GM21528 (cell line): ENCODE data around the gene CRACR2B.

Experiments
- ATAC-seq: cut with Tn5 transposase; IDR thresholded peaks from one replicate; pipeline ENCODE4 v1.9.1; 2021; ENCODE audit warnings: mild to moderate bottlenecking, moderate library complexity; ENCODE audit not compliant: unreplicated experiment, low FRiP score

The CRACR2B gene

DNA sequence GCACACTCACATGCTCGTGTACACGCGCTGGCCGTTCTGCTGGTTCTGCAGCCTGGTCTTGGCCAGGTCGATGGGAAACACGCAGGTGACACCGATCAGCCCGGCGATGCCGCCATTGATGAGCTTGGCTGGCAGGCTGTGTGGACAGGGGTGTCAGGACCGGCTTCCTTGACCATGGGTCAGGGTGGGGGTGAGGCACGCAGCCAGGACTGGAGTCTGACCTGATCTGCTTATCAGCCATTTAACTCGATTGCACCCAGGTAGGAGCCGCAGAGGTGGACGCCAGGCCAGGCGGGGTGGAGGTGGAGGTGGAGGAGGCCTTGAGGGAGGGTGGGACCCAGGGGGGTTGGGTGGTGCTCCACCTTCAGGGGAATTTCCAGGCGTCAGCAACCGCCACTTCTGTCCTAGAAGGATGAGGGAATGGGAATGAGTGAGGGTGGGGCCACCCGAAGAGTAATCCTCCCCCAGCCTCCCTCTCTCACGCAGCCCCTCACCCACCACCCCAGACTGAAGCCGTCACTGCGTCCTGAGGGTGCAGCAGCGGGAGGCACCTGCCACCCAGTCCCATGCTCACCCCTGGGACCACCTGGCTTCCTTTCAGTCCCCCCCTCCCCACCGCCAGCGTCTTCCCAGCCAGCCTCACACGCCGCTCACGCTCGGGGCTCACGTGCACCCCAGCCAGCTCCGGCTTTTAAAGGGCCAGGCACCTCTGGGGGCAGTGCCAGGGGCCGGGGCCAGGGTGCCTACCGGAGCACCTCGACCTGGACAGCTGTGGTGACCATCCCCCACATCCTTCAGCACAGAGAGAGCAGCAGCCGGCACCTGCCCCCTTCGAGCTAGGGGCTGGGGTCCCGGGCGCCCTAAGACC, 32.7 kb upstream of the CRACR2B start:
- no peak for ATAC-seq

DNA sequence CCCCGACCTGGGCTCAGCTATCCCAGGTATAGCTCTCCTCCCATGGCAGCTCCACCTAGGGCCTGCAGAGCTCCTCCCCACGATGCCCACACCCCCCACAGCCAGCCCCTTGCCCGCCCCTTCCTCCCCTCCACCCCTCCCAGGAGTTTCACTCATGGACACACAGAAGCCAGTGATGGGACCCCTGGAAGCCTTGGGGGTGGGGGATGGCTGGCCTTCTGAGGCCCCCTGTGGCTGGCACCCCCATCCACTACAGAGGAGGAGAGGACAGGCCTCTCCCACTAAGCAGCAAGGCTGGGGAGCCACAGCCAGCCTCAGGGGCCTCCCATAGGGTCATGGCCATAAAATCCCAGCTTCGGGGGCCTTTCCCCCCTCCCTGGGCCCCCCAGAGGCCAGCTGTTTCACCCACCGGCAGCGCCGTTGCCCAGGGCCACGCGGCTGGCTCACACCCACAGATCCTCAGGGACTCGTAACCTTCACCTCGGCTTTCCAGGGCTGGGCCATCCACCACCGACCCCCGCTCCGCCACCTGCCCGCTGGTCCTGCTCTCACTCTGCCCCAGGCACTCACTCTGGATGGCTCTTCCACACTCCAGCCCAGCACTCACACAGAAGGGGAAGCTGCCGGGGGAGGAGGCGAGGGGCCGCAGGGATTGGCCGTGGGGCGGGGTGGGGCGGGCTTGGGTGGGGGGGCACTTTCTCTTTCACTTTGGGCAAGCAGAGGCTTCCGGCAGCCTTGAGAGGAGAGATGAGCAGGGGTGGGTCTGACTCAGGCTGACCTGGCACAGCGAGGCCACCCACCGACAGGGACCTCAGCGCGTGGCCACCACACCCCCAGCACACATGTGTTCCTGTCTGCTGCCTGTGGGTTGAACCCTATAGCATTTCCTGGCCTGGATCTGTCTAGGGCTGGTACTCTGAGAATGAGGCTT, 31.8 kb upstream of the CRACR2B start:
- no peak for ATAC-seq

DNA sequence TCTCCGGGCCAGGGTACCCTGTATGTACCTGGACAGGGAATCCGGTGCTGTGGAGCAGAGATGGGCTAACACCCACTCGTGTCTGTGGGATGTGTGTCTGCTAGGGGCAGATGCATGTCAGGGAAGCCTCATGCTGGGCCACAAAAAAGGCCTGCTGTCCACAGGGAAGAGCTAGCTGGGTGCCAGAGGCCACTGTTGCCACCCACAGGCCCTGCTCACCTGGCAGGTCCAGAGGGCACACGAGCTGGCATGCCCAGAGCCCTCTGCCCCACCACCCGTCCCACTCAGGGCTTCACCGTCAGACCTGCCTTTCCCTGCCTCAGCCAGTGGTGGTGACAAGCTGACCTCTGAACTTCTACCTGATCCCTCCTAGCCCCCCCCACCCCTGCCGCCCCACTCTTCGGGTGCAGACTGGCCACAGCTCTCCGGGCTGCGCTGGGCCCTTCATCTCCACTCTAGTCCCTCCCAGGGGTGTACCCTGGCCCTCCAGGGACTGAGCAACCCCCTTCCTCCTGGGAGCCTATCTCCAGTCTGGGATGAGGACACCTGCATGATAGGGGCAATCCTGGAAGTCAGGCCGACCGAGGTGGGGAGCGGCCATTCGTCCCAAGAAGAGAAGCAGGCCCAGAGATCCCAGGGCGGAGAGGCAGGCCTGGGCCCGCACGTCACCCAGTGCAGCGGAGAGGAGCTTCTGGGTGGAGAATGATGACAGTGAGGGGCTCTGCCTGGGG, 31.0 kb upstream of the CRACR2B start:
- ATAC-seq: peak; percentile 0

DNA sequence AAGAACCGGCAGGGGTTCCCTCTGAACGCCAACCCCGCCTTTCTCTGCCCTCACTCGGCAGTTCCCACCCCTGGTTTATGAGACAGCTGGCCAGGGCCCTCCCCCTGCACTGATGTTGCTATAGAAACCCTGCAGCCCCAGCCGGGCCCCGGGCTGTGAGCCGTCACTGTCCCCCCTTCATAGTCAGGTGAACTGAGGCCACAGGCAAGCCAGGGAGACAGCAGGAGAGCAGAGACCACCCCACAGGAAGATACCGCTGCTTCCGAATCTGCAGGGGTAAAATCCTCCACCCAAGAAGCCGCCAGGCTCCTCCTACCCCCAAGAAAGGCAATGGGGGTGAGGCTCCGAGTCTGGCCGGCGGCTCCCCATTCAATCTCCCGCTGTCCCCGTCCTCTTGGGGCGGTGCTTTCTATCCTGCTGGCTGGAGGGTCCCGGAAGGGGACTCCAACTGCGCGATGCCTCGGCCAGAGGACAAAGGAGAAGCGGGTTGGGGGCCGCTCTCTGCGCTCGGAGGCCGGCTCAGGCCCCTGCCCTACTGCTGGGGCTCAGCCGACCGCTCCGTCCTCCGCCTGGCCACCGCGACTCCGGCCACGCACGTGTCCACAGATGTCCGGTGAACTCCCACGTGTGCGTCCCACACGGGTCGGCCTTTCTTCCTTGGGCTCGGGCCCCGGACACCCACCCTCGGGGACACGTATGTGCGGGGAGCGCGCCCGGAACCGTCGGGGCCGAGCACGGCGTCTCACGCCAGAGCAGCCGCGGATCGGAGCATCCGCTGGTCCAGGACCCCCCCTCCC, 30.2 kb upstream of the CRACR2B start:
- peak; percentile 33 for ATAC-seq

DNA sequence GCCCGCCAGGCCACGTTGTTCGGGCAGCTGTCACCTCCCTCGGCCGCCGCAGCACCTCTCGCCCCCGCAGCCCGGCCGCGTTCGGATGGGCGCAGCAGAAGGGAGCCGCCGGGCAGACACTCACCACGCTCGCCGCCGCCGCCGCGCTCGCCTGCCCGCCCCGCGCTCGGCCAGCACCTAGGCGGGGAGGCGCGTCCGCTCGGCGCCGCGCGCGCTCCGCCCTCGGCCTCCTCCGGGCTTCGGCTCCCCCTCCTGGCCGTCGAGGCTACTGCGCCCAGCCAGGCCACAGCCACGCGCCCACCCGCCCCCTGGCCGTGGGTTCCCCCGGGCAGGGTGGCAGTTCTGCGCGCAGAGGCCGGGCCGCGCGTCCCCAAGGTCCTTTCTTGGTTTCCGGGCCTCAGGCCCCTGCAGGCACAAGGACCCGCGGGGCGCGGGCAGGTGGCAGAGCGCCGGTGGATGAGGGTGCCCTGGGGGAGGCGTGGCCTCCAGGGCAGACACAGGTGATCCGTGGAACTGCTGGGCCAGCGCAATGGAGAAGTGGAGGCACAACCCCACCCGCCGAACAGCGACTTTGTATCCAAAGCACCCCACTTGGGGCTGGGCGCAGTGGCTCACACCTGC, 29.5 kb upstream of the CRACR2B start, which contains the start of gene SLC25A22:
TSS of gene SLC25A22 (minus strand) at position 189 of the 621 bp plus-strand sequence. CDS start 3,275 bp downstream, outside the sequence.
- ATAC-seq: peak; percentile 51

DNA sequence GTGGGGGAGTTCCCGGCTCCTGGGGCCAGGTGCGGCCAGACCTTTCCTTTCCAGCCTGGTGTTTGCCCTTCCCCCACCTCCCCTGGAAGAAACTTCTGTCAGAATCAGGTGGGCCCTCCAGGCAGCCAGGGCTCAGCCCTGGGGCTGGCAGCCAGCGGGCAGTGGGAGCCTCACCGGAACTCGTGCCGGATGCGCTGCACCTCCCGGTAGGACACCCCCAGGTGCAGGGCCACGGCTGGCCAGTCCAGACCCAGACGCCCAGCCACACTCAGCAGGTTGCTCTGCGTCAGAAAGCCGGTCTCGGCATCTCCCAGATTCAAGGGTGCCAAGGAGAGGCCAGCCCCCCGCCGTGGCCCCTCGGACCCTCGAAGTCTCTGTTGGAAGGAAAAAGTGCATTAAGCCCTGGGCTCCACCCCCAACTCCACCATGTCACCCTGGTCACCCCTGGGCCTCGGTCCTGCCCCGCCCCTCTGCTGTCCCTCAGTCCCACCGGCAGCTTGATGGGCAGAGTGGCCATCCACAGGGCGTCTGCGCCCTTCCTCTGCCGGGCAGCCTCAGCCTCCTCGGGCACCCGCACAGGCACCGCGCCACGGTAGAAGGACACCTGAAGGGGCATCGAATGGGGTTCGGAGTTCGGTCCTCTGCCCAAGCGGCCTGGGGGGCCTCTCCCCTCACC, 27.9 kb upstream of the CRACR2B start:
- ATAC-seq: no peak

DNA sequence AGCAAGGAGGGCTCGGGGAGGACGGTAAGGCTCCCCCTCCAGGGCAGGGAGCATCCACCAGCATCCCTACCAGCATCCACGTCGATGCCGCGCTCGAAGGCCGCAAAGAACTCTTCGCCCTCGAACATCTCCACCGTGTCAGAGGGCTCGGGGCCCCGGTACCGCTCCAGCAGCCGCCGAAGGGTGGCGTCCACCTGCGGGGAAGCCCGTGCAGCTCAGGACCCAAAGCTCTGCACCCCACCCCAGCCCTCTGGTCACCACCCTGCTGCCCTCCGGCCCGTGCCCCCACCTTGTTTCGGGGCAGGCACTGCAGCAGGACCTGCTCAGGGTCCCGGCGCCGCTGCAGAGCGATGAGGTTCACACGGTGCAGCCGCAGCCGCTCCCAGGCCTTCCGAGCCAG, 27.2 kb upstream of the CRACR2B start:
- ATAC-seq: no peak

DNA sequence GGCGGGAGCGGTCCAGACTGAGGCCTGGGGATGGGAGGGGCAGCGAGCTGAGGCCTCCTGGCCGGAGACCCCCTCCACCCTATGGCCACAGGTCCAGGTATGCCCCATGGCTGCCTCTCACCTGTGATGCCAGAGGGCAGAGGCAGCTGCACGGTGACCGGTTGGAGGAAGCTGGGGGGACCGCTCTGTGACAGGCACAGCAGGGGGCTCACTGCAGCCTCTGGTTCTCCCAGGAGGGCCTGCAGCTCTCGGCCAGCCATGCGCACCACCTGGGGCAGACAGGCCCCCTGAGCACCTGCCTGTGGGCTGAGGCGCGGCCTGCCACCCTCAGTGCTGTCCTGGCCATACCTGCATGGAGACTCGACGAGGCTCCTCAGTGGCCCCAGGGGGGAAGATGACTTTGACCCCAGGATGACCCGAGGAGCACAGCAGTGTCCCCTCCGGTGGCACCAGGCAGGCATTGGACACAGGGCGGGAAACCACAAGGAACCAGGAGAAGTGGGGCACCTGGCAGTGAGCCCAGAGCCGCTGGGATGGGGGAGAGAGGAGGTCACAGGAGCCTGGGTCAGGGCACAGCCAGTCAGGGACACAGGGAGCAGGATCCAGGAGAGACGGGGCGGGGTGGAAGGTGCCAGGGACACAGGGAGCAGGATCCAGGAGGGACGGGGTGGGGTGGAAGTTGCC, 26.5 kb upstream of the CRACR2B start:
- no peak for ATAC-seq

DNA sequence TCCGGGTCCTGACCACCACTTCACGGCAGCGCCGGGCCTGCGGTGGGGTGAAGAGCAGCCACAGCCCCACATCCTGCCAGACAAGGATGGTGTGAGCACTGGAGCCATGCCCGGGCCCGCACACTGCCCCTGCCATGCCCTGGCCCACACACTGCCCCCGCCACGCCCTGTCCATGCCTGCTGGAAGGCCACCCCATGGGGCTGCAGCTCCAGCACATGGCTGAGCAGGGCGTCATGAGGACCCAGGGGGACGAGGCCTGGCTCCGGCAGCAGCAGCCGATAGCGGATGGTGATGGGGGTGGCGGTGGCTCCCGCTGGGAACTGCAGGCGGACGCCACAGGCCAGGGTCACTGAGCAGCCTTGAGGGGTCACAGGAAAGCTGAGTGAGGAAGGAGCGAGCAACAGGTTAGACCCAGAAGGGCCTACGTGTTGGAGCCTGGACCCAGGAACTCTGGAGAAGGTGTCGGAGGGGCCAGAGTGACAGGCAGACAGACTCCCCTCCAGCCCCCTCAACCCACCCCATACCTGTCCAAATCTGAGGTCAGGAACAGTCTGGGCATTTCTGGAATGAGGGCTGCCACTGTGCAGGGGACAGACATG, 25.6 kb upstream of the CRACR2B start:
- ATAC-seq: no peak

DNA sequence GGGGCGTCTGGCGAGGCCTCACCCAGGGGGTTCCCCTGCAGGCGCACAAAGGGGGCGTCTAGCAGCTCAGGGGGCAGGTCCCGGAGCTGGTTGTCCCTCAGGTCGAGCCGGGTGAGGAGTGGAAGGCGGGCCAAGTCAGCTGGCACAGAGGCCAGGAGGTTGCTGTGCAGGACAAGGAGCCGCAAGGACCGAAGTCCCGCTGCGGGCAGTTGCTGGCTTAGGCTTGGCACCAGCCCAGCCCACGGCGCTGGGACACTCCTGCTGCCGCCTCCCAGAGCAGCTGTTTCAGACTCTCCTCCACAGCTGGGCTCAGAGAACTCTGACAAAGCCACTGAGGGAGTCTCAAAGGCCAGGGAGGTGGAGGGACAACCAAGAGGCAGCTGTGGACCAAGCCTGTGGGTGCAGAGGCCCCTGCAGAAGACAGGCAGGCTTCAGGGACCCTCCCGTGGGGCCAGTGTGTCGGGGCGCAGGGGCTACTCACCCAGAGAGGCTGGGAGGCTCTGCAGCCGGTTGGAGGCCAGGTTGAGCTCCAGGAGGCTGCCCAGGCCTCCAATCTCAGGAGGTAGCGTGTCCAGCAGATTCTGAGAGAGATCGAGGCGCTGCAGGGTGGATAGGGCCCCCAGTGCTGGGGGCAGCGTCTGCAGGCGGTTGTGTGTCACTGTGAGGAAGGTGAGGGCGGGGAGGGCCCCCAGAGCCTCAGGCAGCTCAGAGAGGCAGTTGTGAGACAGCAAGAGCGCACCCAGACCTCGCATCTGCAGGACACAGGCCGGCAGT, 24.8 kb upstream of the CRACR2B start:
- no peak for ATAC-seq

DNA sequence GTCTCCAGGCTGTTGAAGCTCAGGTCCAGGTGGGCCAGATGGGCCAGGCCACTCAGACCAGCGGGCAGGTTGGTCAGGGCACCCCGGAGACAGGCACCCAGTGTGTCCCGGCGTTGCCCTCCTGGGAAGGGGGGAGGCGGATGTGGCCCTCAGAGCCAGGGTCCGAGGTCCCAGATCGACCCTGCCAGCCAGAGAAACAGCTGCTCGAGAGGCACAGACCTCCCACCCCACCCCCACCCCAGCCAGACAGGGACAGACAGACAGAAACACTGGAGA, 24.3 kb upstream of the CRACR2B start:
- no peak for ATAC-seq

DNA sequence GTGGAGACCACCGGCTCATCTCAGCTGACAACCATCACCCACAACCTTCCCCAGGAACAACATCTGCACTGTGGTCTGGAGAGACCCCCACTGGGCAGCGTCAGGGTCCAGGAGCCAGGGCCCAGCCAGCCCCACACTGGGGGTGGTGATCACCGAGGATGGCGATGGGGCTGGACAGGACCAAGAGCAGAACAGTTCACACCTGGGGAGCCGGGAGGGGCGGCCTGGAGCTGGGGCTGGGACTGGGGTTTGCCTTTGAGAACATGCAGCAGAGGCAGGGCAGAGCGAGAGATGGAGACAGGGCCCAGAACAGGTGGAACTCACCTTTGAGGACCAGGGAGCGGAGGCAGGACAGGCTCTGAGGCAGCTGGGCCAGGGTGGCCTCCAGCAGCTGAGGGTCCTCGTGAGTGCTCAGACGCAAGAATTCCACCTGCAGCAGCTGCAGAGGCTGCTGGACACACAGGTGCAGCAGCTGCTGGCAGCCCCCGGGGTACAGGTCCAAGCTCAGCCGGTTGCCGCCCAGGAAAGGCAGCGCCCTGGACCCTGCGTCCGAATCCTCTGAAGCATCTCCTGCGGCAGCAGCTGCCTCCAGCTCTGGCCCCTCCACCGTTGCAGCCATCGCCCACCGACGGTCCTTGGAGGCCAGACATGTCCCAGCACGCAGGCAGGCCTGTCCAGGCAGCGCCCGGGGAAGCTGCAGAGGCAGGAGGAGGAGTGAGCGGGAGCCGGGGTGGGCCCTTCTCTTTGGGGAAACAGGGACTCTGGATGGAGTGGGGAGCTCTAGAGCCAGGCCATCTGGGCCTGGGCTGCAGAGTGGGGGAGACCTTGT, 23.7 kb upstream of the CRACR2B start:
- ATAC-seq: no peak

DNA sequence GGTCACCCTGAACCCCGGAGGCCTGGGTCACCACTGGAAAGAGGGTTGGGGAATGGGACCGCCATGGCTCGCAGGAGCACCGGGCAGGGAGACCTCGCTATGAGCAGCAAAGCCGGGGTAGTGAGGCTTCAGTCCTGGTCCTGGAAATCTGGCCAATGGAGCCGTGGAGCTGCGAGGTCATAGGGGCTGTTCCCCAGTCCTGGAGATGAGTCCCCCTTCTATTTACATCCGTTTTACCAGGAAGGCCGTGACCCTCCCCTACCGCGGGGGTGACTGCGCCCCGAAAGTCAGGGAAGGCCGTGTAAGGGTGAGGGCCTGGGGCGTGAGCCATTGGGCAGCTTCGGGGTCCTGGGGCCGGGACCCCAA, 23.1 kb upstream of the CRACR2B start:
- no peak for ATAC-seq

DNA sequence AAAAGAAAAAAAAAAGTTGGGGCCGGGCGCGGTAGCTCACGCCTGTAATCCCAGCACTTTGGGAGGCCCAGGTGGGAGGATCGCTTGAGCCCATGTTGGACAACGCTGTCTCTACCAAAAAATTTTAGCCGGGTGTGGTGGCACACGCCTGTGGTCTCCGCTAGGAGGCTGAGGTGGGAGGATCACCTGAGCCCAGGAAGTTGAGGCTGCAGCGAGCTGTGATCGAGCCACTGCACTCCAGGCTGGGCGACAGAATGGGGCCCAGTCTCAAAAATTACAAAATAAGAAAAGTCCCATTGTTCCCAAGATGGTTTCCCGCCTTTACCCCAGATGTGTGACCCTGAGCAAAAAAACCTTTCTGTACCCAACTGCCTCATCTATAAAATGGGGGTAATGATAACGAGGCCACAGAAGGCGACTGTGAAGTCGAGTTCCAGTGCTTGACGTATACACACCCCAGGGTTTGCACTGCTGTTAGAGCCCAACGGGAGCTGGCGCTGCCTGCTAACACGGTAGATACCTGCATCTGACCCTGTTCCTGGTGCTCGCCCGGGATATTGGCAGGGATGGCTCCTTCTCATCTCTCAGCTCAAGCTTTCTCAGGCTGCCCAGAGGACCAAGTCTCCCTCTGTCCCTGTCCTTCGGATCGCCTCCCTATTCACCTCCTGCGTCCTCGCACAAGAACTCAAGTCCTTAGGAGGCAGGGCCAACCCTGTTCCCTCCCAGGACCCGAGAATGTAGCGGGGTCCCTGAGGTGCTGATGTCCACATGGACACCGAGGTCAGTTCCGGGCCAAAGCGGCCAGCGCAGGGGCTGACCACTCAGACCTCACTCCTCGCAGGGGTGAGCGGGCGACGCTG, 19.1 kb upstream of the CRACR2B start:
- ATAC-seq: no peak

DNA sequence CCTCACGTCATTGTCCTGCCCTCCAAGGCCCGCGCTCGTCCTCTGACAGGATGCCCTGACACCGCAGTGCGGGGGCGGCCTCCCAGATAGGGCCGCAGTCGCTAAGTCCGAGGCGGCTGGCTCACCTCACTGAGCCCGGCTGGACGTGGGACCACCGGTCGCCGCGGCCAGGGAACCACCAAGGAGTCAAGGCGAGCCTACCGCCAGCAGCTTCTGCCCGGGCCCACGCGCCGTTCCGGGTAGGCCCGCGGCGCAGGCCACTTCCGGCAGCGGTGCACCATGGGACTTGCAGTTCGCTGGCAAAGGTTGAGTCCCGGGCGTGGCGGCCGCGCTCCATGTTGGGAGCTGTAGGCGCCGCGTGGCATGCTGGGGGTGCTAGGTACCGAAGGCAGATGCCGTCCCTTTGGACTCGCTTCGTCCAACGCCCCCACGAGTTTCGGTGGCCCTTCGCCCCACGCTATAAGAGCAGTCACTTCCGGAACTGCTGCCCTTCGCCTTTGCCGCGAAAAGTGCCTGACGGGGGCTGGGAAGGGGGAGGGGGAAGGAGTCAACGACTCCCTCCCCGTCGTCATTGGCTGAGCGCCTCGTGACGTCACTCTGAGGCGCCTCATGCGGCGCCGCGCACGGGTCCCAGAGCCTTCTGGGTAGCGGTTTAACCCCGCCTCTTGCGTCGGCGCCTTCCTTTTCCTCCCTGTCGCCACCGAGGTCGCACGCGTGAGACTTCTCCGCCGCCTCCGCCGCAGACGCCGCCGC, 18.3 kb upstream of the CRACR2B start, which contains the start of gene RPLP2:
TSS of gene RPLP2 (plus strand) at position 681 of the 753 bp plus-strand sequence. CDS start 268 bp downstream, outside the sequence.
- peak; percentile 70 for ATAC-seq
